ENCODE results near the gene OR51I2.

The OR51I2 gene

DNA sequence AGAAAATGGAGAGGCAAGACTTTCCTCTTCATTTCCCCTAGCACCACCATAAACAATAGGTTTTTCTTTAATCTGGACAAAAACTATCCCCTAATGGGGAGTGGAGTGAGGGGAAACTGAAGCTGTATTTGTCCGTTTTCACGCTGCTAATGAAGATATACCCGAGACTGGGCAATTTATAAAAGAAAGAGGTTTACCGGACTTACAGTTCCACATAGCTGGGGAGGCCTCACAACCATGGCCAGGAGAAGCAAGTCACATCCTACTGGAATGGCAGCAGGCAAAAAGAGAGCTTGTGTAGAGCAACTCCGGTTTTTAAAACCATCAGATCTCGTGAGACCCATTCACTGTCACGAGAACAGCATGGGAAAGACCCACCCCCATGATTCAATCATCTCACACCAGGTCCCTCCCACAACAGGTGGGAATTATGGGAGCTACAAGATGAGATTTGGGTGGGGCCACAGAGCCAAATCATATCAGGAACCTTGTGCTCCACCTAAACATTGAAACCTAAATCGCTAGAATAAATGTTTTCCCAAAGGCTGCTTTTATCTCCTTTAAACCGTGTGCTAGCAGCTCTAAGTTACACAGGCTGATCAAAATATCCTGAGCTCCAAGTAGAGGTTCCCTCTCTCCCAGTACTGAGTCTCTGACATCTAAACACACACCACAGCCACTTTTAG lies 56.4 kb downstream of the OR51I2 start:
- DNase-seq (ENCODE audit: low spot score): no peak

All from kidney tubule cell (primary cell).